ENCODE results near the gene IREB2.
A peak's percentile ranks its signal among the peaks of the same experiment; 100 is the strongest.

Gene IREB2

GRCh38 chr15:78420220-78420619 lies 17.8 kb upstream of the IREB2 start:
- no peak for DNase-seq
- Histone ChIP-seq H3K36me3 (ENCODE audit: control insufficient read depth, insufficient read depth, low read length) (no peaks in the 10 kb centered on the region), H3K27me3 (replicated peaks; ENCODE audit: control insufficient read depth, insufficient read depth, low read length, poor library complexity, severe bottlenecking) (no peaks in the 10 kb centered on the region)

DNA sequence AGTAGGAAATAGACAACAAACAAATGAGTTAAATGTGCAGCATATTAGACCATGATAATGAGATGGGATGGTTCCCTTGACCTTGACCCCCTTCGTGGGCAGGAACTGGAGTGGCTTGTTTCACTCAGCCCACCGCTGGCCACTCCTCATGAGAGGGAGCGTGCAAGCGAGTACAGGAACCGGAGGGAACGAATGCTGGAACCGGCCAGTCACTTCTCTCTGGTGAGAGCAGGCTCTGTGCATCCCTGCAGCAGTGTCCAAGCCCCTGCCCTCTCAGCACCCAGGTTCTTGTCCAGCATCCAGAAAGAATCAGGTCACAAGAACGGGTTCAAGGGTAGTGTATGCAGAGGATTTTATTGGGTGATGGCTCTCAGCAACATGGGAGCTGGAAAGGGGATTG lies 17.2 kb upstream of the IREB2 start:
- no peaks in the 10 kb centered on the region for H3K36me3 ChIP-seq (ENCODE audit: control insufficient read depth, insufficient read depth, low read length)
- no peaks in the 10 kb centered on the region for H3K9me3 ChIP-seq (ENCODE audit: control insufficient read depth, low read length)
- no peak for DNase-seq
- no peaks in the 10 kb centered on the region for H3K4me1 ChIP-seq (ENCODE audit: control insufficient read depth, insufficient read depth, low read length, poor library complexity, severe bottlenecking)
- no peak overlapping the region for H3K27ac ChIP-seq (ENCODE audit: insufficient read depth, low read length, poor library complexity, severe bottlenecking)
- H3K4me3 ChIP-seq (ENCODE audit: insufficient read depth, low read depth, low read length, poor library complexity, severe bottlenecking): no peak overlapping the region
- H3K27me3 ChIP-seq (replicated peaks; ENCODE audit: control insufficient read depth, insufficient read depth, low read length, poor library complexity, severe bottlenecking): no peaks in the 10 kb centered on the region

More at GRCh38 chr15:78420220-78420619, 17.8 kb upstream of the IREB2 start:
- Histone ChIP-seq H3K4me3 (ENCODE audit: insufficient read depth, low read depth, low read length, poor library complexity, severe bottlenecking) (no peak overlapping the region), H3K27ac (ENCODE audit: insufficient read depth, low read length, poor library complexity, severe bottlenecking) (no peak overlapping the region), H3K9me3 (ENCODE audit: control insufficient read depth, low read length) (no peaks in the 10 kb centered on the region), H3K4me1 (ENCODE audit: control insufficient read depth, insufficient read depth, low read length, poor library complexity, severe bottlenecking) (no peaks in the 10 kb centered on the region)

DNA sequence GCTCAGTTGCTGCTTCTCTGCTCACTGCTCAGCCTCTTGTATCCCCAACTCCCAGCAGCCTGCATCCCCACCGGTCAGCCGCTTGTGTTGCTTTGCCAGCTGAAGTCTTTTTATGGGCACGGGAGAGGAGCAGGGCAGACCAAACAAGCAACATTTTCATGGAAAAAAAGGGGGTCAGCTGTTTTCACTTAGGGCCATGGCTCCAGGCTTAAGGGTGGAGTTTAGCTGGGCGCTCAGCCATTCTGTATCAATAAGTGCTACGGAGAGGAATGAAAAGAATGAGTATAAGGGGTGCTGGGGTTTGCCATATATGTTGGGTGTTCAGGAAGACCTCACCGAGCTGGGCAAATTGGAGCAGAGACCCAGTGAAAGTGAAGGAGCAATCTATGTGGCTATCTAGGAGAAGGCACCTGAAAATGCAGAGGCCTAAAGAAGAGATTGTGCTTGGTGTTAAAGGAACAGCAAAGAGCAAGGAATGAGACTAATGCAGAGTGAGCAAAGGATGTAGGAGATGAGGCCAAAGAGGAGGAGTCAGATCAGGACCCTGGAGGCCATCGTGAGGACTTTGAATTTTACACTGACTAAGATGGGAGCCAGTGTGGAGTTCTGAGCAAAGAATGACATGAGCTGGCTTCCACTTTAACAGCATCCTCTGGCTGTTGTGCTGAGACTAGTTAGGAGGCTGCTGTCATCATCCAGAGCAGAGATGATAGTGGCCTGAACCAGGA lies 16.6 kb upstream of the IREB2 start:
- no peaks in the 10 kb centered on the region for H3K36me3 ChIP-seq (ENCODE audit: control insufficient read depth, insufficient read depth, low read length)
- H3K4me3 ChIP-seq (ENCODE audit: insufficient read depth, low read depth, low read length, poor library complexity, severe bottlenecking): no peak overlapping the region
- H3K27ac ChIP-seq (ENCODE audit: insufficient read depth, low read length, poor library complexity, severe bottlenecking): no peak overlapping the region
- no peak for DNase-seq
- H3K9me3 ChIP-seq (ENCODE audit: control insufficient read depth, low read length): no peaks in the 10 kb centered on the region
- H3K4me1 ChIP-seq (ENCODE audit: control insufficient read depth, insufficient read depth, low read length, poor library complexity, severe bottlenecking): no peaks in the 10 kb centered on the region
- H3K27me3 ChIP-seq (replicated peaks; ENCODE audit: control insufficient read depth, insufficient read depth, low read length, poor library complexity, severe bottlenecking): no peaks in the 10 kb centered on the region

DNA sequence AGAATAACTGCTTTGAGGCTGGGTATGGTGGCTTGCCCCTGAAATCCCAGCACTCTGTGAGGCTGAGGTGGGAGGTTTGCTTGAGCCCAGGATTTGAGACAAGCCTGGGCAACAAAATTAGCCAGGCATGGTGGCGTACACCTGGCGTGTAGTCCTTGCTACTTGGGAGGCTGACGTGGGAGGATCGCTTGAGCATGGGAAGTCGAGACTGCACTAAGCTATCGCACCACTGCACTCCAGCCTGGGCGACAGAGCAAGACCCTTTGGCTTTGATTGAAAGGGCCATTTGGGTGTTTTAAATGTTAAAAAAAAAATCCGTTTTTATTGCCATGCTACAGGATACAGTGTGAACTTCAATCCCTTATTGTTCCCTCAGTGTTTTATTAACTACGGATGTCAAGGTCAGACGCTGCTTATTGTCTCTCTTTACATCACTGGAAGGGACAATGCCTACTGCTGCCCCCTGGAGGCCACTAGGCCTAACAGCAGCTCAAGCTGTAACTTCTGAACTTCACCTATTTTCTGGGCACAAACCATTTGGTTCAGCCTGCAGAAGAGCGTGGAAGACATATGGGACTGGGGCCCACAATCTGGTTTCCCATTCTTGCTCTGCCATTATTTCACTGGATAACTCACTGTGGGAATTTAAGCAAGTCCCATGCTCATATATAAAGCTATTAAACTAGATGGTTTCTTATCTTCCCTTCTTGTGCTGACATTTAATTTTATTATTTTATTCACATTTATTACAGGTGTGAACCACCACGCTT lies 15.3 kb upstream of the IREB2 start:
- Histone ChIP-seq H3K4me1 (ENCODE audit: control insufficient read depth, insufficient read depth, low read length, poor library complexity, severe bottlenecking) (no peaks in the 10 kb centered on the region), H3K27ac (ENCODE audit: insufficient read depth, low read length, poor library complexity, severe bottlenecking) (no peak overlapping the region), H3K9me3 (ENCODE audit: control insufficient read depth, low read length) (no peaks in the 10 kb centered on the region), H3K4me3 (ENCODE audit: insufficient read depth, low read depth, low read length, poor library complexity, severe bottlenecking) (no peak overlapping the region), H3K36me3 (ENCODE audit: control insufficient read depth, insufficient read depth, low read length) (no peaks in the 10 kb centered on the region), H3K27me3 (replicated peaks; ENCODE audit: control insufficient read depth, insufficient read depth, low read length, poor library complexity, severe bottlenecking) (no peaks in the 10 kb centered on the region)
- DNase-seq: peak; percentile 19 to 48 (median 21)

- Histone ChIP-seq H3K4me1 (ENCODE audit: control insufficient read depth, insufficient read depth, low read length, poor library complexity, severe bottlenecking) (no peaks in the 10 kb centered on the region), H3K27ac (ENCODE audit: insufficient read depth, low read length, poor library complexity, severe bottlenecking) (no peak overlapping the region), H3K9me3 (ENCODE audit: control insufficient read depth, low read length) (no peaks in the 10 kb centered on the region), H3K4me3 (ENCODE audit: insufficient read depth, low read depth, low read length, poor library complexity, severe bottlenecking) (no peak overlapping the region), H3K36me3 (ENCODE audit: control insufficient read depth, insufficient read depth, low read length) (no peaks in the 10 kb centered on the region), H3K27me3 (replicated peaks; ENCODE audit: control insufficient read depth, insufficient read depth, low read length, poor library complexity, severe bottlenecking) (no peaks in the 10 kb centered on the region)
- DNase-seq: no peak
Measured at GRCh38 chr15:78424673-78425072, 13.3 kb upstream of the IREB2 start.

- Histone ChIP-seq H3K4me3 (ENCODE audit: insufficient read depth, low read depth, low read length, poor library complexity, severe bottlenecking) (no peak overlapping the region), H3K36me3 (ENCODE audit: control insufficient read depth, insufficient read depth, low read length) (no peaks in the 10 kb centered on the region), H3K27ac (ENCODE audit: insufficient read depth, low read length, poor library complexity, severe bottlenecking) (no peak overlapping the region), H3K9me3 (ENCODE audit: control insufficient read depth, low read length) (no peaks in the 10 kb centered on the region), H3K4me1 (ENCODE audit: control insufficient read depth, insufficient read depth, low read length, poor library complexity, severe bottlenecking) (no peaks in the 10 kb centered on the region), H3K27me3 (replicated peaks; ENCODE audit: control insufficient read depth, insufficient read depth, low read length, poor library complexity, severe bottlenecking) (no peaks in the 10 kb centered on the region)
- no peak for DNase-seq
Measured at GRCh38 chr15:78425643-78426042, 12.4 kb upstream of the IREB2 start.

- Histone ChIP-seq H3K36me3 (ENCODE audit: control insufficient read depth, insufficient read depth, low read length) (no peaks in the 10 kb centered on the region), H3K4me1 (ENCODE audit: control insufficient read depth, insufficient read depth, low read length, poor library complexity, severe bottlenecking) (no peaks in the 10 kb centered on the region), H3K27me3 (replicated peaks; ENCODE audit: control insufficient read depth, insufficient read depth, low read length, poor library complexity, severe bottlenecking) (no peaks in the 10 kb centered on the region), H3K27ac (ENCODE audit: insufficient read depth, low read length, poor library complexity, severe bottlenecking) (no peak overlapping the region), H3K9me3 (ENCODE audit: control insufficient read depth, low read length) (no peaks in the 10 kb centered on the region), H3K4me3 (ENCODE audit: insufficient read depth, low read depth, low read length, poor library complexity, severe bottlenecking) (no peak overlapping the region)
- DNase-seq: no peak
Measured at GRCh38 chr15:78426300-78426699, 11.7 kb upstream of the IREB2 start.

DNA sequence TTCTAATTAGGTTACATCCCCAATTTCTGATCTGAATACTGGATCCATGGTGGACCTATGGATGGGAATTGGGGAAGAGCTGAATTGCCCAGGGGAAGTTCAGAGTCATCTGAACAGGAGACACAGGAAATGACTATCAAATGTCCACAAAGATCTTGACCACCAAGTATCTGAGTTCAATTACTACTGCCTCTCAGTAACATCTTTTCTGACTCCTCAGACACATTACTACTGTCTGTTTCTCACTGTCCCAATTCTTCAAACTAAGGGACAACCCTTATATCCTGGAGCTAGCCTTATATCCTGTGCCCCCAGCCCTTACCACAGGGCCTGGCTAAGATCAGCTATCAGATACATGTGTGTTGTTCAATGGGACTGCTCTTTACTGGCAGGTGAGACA lies 10.1 kb upstream of the IREB2 start:
- no peak overlapping the region for H3K27ac ChIP-seq (ENCODE audit: insufficient read depth, low read length, poor library complexity, severe bottlenecking)
- H3K36me3 ChIP-seq (ENCODE audit: control insufficient read depth, insufficient read depth, low read length): no peaks in the 10 kb centered on the region
- no peaks in the 10 kb centered on the region for H3K27me3 ChIP-seq (replicated peaks; ENCODE audit: control insufficient read depth, insufficient read depth, low read length, poor library complexity, severe bottlenecking)
- no peaks in the 10 kb centered on the region for H3K9me3 ChIP-seq (ENCODE audit: control insufficient read depth, low read length)
- DNase-seq: no peak
- no peaks in the 10 kb centered on the region for H3K4me1 ChIP-seq (ENCODE audit: control insufficient read depth, insufficient read depth, low read length, poor library complexity, severe bottlenecking)
- H3K4me3 ChIP-seq (ENCODE audit: insufficient read depth, low read depth, low read length, poor library complexity, severe bottlenecking): no peak overlapping the region

DNA sequence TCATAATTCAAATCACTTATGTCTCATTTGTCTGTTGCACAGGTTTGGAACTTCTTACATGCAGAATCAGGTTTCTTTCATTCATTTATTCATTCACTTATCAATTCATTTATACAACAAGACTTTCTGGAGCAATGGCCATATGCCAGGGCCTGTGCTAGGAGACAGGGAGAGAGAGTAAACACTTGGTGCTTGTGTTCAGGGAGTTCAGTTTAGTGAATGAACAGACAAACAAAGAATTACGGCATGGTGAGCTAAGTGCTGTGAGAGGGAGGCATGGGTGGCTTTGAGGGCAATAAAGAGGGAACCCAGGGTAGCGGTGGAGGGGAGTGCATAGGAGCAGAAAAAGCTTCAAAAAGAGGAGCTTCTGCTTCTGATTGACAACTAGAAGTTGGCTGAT lies 8.5 kb upstream of the IREB2 start:
- Histone ChIP-seq H3K27ac (ENCODE audit: insufficient read depth, low read length, poor library complexity, severe bottlenecking) (no peak overlapping the region), H3K36me3 (ENCODE audit: control insufficient read depth, insufficient read depth, low read length) (no peaks in the 10 kb centered on the region), H3K9me3 (ENCODE audit: control insufficient read depth, low read length) (no peaks in the 10 kb centered on the region), H3K4me3 (ENCODE audit: insufficient read depth, low read depth, low read length, poor library complexity, severe bottlenecking) (no peak overlapping the region), H3K27me3 (replicated peaks; ENCODE audit: control insufficient read depth, insufficient read depth, low read length, poor library complexity, severe bottlenecking) (no peaks in the 10 kb centered on the region), H3K4me1 (ENCODE audit: control insufficient read depth, insufficient read depth, low read length, poor library complexity, severe bottlenecking) (no peaks in the 10 kb centered on the region)
- DNase-seq: no peak

GRCh38 chr15:78431955-78432354 lies 6.1 kb upstream of the IREB2 start:
- no peaks in the 10 kb centered on the region for H3K9me3 ChIP-seq (ENCODE audit: control insufficient read depth, low read length)
- no peak for DNase-seq
- no peaks in the 10 kb centered on the region for H3K36me3 ChIP-seq (ENCODE audit: control insufficient read depth, insufficient read depth, low read length)
- no peak overlapping the region for H3K27ac ChIP-seq (ENCODE audit: insufficient read depth, low read length, poor library complexity, severe bottlenecking)
- H3K27me3 ChIP-seq (replicated peaks; ENCODE audit: control insufficient read depth, insufficient read depth, low read length, poor library complexity, severe bottlenecking): no peaks in the 10 kb centered on the region
- peaks cover under 1% of the 10 kb centered on the region for H3K4me1 ChIP-seq (ENCODE audit: control insufficient read depth, insufficient read depth, low read length, poor library complexity, severe bottlenecking)
- no peak overlapping the region for H3K4me3 ChIP-seq (ENCODE audit: insufficient read depth, low read depth, low read length, poor library complexity, severe bottlenecking)
